Hindlimb muscle (tissue), 1 donor: ENCODE measurements around the gene SPATA16. TPM values are rescaled to one million over a fixed set of nuclear protein-coding genes. Genes with fewer than 3 reads are reported as not detected.
A peak's percentile ranks its signal among the peaks of the same experiment; 100 is the strongest.
"Not testable (repeated sequence)": the region's sequence is repeated elsewhere in the genome, so short reads cannot be mapped to it uniquely, and the experiment has no call there.

Experiments used
- DNase-seq: peaks from one replicate; pipeline ENCODE4 v3.0.0-alpha.2; 2013
- polyA plus RNA-seq: library from polyadenylated mRNA; unstranded; fragments of 120-200 nt; gene quantifications from one replicate; pipeline ENCODE4 v1.2.1, GENCODE V29; 2013; ENCODE audit not compliant: insufficient read length

The SPATA16 gene
- polyA plus RNA-seq, 1 donor: not detected

DNA sequence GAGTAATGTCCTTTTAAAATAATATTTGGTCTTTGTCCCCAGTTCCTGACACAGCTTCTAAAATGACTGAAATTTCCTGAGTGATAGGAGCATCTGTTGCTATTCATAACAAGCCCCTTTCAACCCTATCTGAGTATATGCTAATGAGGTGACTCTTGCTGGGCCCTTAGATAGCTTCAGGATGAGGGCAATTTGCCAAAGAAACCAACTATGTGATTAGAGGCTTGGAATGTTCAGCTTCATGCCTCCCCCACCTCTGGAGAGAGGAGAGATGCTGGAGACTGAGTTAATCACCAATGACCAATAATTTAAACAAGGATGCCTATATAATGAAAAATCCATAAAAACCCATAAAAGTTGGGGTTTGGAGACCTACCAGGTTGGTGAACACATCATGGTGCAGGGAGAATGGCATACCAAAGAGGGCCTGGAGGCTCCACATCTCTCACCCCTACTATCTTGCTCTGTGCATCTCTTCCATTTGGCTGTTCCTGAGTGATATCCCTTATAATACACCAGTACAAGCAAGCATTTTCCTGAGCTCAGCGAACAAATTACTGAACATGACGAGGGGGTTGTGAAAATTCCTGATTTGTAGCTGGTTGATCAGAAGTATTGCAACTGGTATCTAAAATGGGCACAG lies 201.3 kb downstream of the SPATA16 start:
- no peak for DNase-seq

DNA sequence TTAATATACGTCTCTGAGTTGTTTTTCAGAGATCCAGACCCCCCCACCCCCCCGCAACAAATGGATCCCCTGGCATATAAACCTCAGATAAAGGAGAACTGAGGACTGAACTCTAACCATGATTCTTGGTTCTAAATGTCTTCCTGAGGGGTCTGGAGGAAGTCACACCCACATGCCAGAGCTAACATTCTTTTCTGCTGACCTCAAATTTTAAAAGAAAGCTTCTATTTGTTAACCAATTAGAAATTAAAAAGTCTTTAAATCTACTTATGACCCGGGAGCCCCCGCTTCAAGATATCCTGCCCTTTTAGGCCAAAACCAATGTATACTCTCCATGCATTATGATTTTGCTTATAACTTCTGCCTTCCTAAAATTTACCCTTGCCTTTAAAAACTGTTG lies 202.2 kb downstream of the SPATA16 start:
- no peak for DNase-seq

DNA sequence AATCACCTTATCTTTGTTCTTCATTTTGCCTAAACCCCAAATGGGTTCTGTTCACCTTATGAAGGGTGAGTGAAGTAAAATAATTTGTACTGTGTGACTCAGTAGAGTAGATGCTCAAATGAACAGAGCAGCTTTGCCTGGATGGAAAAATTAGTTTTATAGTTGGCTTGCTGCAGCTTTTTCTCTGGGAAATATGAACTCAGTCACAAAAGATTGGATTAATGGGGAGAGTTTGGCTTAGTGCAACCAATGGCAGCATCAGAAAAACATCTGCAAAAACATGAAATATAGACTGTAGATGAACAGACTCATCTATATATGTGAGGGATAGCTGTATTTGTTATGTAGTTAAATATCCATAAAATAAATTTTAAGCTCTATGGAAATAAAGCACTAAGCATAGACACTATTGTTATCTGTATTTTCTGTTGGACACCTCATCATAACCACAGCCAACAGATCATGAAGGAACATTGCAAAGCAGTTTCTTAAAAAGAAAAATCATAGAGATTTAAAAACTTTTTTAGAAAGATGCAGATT lies 209.2 kb downstream of the SPATA16 start:
- peak; percentile 20 for DNase-seq

DNA sequence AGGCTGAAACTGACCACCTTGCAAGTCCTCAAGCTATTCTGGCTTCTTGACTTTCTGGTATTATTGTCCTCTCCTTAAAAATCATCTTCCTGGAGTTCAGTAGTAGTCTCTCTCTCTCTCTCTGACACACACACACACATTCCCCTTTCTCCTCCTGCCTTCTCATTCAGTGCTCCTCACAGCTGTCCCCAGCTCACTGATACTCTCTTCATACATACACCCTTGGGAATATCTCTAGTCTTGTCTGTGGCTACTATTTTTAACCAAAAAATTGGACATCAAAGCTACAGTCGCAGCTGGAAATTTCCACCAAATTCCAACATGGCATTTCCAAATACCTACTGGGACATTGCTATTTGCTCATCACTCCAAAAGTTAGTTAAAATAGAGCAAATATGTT lies 211.6 kb downstream of the SPATA16 start:
- DNase-seq: no peak

DNA sequence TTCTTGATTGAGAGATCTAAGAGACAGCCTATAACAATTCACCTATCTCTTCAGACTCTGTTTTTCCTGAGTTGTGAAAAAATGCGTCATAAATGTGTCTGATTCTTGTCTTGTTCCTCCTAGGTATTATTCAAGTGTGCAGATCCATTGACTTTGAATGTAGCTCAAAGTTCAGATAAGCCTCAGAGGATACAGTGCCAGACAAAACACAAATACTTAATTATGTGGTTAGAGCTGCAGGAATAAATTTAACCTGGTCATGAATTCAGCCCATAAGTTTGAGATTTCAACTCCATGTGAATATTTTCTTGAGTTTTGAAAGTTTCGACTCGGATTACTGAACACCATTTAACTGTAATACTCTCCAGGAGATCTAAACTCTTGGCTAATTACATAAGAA lies 216.5 kb downstream of the SPATA16 start:
- DNase-seq: no peak

DNA sequence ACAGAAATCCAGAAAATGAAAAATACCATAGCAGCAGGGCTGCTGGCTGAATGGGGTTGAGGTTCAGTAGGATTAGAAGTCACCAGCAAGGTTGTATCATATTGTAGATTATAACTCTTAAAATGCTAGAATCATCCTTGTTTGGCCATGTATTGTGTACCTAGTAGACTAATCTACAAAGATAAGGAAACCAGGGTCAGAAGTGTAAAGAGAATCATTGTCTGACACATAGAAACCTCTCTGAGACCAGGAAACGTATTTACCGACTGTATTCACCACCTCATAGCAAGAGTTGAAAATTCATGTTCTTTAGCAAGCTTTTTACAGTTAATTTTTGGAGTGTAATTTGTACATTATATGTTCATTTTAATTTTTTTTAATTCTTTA lies 221.7 kb downstream of the SPATA16 start:
- DNase-seq: no peak

DNA sequence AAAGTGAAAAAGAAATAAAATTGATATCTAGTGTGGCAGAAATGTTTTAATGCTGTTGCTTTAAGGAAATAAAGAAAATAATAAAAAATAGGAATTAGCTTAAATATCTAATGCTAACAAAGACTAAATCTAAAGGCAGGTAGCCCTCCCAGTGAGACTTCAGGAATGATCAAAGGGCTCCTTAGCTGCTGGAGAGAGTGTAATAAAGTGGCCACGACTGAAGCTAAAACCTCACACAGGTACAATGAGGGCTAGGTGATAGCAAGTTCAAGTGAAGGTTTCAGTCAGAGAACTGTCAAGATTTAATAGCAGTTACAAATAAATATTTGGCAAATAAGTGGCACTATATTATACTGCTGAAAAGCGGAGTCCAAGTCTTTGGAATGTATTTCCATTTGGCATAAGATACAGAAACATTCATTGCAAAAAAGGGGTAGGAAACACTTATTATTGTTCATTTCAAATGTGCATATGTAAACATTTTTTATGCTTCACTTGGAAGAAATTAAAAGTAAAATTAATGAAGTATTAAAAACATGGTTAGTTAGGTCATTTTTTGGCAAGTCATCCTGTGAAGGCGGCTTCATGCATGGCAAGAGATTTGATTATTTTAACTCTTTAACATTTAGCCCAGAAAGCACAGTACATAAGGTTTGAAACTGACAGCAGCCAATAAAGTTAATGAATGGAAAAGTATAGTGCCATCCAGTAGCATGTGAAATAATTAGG lies 222.3 kb downstream of the SPATA16 start:
- DNase-seq: no peak

DNA sequence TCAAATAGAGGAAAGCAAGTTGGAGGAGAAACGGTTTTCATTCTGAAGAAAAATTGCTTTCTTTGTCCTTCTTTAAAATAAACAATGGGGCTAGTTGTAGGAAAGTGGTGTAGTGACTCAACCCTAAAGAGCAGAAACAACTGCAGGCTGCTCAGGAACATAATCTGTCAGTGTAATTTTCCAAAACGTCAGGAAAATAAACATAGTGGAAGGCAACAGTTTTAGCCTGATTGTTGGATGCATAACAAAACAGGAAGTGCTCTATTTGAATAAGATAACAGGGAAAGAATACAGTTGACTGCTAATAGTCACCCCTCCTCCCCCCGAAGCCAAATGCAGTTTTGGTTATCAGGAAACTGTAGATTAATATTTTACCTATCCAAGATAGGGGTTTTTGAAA lies 222.9 kb downstream of the SPATA16 start:
- DNase-seq: peak; percentile 6

DNA sequence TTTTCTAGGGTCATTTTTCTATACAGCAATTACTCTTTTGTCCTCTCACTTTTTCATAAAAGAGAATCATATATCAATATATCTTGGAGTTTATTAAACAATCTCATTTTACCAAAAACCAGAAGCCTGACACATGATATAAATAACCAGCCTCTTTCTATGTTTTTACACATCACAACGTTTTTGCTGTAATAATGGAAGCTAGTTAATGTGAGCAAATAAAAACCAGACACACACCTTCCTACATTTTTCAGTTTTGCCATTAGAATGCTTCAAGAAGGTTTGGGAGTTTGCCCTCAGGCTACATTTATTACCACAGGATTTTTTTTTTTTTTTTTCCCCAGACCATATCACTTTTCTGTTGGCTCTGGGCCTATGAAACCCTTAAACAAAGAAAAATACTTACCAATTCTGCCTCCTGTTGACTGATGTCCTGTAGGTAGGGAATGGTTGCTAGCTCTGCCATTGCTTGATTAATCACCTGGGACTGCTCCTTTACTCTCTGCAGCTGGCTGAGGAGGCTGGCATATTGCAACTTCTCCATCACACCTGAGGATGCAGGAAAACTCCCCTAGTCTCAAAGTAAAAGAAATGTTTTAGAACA lies 225.0 kb downstream of the SPATA16 start:
- DNase-seq: no peak

DNA sequence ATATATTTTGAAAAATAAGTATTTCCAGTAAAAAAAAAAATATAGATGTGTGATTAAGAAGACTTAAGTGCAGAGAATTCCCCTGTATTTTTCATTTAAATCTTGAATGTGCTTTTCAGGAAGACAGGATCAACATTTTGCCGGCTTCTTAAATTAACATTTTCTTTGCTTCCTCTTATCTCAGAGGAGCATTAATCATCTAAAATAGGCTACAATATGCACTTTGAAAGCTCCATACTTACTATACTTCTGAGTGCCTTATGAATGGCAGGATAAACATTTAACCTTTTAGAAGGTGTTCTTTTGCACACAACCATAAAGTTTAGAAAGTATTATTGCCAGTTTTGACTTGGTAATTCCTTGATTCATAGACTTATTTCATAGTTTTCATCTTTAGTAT lies 226.2 kb downstream of the SPATA16 start:
- no peak for DNase-seq

DNA sequence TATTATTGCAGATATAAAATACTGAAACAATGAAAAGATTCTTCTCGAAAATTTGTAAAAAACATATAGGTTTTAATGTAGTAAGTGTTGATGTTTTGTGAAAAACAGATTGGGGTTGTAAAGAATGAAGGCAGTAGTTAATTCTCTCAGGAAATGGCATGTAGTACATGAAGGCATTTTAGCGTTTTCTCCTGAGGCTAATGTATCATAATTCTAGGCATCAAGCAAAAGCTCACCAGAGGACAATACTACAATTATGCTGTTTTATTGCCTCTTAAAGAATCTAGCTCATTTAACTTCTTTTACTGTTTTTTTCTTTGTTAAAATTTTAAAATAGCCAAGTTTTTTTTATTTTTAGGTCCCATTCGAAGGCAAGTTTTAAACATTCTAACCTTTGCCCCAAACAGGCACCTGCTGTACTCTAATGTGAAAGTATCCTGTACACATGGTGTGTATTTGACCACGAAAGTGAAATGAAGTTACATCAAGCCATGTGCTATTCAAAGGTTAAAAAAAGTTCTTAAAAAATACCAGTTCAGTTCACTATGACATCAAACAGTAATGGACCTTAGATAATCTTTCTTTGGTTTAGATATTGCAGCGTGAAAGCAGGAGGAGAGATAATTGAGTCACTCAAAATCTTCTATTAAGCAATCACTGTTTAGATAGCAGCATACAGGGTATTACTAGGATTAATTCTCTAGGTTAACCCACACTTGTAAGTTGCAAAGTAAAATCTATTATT lies 227.0 kb downstream of the SPATA16 start:
- DNase-seq: no peak

DNA sequence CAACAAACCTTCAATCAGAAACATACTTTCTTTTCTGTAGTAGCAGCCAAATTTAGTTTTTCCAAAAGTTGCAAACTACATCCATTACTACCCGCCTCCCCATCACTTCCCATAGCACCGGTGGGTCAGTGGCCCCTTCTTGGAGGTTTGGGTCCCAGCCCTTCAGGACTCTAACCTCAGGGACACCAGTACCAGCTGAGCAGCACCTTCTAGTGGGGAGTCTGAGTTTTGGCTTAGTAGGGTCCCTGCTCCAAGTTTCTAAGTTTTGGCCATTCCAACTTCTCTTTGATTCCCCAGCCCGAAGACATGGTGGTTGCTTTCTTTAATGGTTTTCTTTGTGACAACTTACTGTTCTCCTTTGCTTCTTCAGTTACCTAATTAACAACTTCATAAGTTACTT lies 229.9 kb downstream of the SPATA16 start:
- DNase-seq: no peak

DNA sequence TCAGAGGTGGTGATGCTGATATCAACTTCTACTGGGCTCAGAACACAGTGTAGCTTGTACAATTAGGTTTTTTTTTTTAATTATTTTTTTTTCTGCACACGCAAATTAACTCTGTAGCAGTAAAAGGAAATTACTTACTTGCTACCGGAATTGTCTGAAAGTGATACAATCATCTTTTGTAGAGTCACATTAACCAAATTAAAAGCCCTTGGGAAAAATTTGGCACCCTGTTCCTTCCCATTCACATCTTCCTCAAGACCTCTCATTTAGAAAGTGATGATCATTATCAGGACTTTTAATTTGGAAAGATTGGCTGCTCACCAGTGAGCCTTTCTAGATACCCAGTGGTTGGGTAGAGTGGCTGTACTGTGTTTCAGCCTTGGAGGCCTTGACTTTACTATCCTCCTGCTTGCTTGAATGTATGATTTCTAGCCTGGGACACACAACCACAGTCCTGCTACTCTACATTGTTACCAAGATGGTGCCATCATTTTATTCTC lies 232.2 kb downstream of the SPATA16 start:
- no peak for DNase-seq

DNA sequence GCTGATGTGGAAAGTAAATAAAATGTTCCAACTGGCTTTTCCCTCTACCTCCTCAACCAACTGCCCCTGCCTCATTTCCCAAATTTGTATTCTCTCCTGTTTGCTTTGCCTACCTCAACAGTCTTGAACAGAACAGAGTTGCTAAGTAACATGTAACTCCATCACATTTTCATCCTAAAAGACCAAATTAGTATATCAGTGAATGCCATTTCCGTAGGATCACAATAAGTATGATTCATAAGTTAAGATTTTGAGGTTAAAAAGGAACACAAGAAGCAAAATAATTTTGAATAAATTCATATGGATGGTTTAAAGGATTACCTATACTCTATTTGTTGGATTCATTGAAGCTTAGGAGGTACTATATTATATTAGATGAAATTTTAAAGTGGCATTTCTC lies 235.6 kb downstream of the SPATA16 start:
- no peak for DNase-seq

DNA sequence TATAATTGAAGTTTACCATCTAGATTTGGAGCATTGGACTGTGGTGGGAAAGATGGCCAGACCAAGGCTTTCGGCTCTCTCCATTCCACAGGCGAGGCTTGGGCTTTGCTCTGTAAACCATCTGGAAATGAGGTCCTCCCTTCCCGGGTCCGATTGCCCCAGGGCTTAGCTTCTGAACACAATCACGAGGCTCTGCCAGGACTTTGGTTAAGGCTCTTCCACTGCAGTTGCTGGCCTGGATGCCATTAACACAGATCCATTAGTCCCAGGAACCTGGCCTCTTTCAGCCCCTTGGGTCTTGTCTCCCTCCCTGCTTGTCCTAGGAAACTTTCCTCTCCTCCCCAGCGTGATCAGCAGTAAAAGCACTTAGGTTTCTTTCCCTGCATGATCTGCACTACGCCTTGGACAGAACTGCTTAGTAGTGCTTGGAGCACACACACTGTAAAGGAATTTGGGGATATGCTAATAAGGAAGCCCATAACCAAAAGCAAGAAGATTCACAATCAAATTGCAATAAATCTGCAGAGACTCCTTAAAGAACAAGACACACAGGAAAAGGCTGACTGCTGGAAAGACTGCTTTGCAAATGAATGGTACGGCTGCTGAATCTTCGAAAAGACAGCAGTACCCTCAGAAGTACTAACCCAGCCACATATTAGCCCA lies 236.2 kb downstream of the SPATA16 start:
- DNase-seq: peak; percentile 4

DNA sequence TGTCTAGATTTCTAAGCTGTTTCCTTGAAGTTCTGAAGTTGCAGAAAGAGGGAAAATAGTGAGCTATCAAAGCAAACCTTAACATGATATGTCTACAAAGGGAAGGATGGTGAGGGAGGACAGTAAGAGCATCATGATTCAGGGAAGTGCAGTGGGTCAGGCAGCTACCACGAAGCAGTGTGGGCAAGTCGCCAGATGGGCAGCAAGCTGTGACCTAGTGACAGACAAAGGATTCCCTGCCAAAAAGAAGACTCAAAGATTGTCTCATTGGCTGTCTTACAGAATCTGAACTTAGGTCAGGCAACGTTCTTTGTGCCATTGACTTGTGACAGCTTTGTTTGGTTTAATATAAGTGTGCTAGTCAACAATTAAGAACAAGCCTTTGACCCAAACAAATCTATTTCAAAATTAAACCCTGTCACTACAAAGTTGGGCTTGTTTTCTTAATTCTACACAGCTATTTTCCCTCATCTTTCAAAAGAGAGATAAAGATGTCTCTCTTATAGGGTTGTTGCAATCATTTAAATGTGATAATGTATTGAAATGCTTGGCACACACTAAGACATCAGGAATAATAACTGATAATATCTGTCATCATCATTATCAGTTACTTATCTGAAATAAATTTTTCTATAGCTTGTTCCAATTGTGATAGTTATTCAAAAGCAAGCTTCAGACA lies 237.3 kb downstream of the SPATA16 start:
- DNase-seq: no peak

DNA sequence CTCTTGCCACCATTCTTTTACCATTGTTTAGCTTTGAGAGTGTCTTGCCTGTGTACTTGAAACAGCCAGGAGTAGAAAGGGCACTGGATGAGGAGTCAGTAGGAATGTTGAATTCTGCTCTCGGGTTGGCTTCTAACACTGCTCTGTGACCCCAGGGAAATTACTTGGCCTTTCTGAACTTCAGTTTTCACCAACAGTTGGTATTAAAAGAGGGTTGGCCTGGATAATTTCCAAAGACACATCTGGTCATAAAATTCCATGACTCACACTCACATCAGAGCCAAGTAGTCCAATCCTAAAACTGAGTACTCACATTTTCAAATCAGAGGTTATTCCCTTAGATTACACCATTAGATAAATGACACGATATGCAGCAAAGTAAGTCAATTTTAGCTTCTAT lies 248.9 kb downstream of the SPATA16 start:
- DNase-seq: no peak

DNA sequence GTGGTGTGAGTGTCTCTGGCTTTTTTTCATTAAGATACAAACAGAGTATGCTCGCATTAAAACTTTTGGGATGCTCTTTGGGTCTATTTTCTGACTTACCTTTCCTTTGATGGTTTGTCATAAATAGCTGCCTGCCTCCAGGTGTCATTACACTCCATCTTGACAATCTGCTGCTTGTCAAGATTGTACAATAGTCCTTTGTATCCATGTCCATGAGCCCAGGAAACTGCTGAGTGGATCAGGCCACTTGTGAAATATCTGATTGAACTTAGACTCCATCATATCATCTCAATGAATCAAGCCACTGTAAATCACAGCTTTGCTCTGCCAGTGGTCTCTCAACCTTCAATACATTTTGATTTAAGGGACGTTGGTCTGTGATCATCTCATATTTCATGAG lies 255.3 kb downstream of the SPATA16 start:
- DNase-seq: no peak

DNA sequence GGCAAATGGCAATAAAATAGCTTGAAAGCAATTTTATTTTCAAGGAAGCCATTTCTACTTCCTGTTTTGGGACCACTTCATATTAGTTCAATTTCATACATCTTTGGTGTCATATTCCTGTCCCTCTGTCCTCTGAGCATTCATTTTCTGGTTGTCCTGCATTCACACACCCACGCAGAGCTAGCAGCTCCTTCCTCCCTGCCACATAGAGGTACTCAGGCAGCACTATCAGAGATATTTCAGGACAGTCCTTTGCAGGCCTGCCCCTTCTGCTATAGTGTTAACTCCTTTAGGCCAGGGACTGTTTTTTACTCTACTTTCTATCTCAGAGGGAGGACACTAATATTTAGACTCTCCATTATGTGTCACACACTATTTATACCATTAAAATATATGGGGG lies 258.5 kb downstream of the SPATA16 start:
- DNase-seq: no peak

DNA sequence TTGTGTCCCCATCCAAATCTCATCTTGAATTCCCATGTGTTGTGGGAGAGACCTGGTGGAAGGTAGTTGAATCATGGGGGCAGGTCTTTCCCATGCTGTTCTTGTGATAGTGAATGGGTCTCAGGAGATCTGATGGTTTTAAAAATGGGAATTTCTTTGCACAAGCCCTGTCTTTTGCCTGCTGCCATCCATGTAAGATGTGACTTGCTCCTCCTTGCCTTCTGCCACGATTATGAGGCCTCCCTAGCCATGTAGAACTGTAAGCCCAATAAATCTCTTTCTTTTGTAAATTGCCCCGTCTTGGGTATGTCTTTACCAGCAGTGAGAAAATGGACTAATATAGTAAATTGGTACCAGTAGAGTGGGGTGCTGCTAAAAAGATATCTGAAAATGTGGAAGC lies 261.7 kb downstream of the SPATA16 start:
- not testable (repeated sequence) for DNase-seq

DNA sequence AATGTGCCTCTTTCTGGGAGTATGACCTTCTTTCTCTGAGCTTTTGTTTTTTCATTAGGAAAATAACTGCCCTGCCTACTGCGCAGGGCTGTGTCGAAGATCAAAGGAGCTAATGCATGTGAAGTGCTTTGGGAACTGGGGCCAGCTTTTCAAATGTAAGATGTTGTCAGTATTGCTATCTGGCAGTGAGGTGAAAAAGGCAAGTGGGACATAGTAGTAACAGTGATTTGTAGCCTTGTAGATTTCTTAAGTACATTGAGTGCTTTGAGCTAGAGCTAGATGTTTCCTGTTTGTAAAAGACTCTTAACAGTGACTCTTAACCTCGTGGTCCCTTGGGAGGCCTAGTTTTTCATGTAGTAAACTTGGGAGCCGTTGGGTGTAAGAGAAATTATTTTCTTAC lies 264.0 kb downstream of the SPATA16 start:
- no peak for DNase-seq

DNA sequence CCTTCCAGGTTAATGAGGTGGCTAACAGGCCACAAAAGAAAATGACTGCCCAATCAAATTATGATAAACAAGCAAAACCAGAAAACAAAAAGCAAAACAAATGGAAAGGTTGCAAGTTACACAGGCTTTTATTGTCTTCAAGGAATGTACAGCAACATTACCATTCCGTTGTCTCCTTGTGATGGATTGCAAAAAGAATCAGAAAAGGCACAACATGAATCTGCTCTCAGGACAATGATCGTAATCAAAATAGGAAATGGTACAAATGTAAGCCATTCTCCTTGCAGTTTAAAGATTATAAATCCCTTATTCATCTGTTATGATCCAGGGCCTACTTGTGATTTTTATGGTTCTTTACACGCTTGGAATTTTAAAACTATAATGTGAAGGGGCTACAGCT lies 264.7 kb downstream of the SPATA16 start:
- DNase-seq: no peak
